OCI-LY7 (cell line): ENCODE results near the gene LPIN2.

Experiments
- EZH2phosphoT487 ChIP-seq: fragments of 200-600 bp; sonication (generic); IDR thresholded peaks from 2 replicates; pipeline ENCODE4 v1.6.1; 2018; ENCODE audit warnings: low read depth, borderline replicate concordance, mild to moderate bottlenecking, mixed run types, antibody characterized with exemption, low read length, moderate library complexity, mixed read lengths
- TF ChIP-seq, protein P1 (sequence below): fragments of 200-600 bp; sonication (generic); conservative IDR thresholded peaks from 2 replicates; pipeline ENCODE4 v1.5.1; 2014; ENCODE audit warnings: mild to moderate bottlenecking, antibody characterized with exemption, low read length, moderate library complexity, mixed read lengths

DNA sequence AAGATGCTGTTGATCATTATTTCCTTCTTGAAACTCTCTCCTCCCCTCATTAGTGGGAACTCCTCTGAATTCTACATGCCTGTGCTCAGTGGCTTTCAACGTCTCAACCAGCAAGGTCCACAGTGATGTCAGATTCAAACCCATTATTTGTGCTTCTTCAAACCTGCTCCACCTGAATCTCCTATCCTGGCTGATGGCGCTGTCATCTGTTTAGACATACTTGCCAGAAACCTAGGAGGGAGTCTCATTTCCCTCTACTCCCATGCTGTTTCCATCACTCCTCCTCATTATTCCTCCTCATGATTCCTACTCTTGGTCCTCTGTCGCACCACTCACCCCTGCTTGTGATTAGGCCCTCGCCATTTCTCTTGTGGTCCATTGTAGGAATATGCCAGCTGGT is 2.9 kb upstream of the LPIN2 start:
- TF ChIP-seq, protein P1, sequence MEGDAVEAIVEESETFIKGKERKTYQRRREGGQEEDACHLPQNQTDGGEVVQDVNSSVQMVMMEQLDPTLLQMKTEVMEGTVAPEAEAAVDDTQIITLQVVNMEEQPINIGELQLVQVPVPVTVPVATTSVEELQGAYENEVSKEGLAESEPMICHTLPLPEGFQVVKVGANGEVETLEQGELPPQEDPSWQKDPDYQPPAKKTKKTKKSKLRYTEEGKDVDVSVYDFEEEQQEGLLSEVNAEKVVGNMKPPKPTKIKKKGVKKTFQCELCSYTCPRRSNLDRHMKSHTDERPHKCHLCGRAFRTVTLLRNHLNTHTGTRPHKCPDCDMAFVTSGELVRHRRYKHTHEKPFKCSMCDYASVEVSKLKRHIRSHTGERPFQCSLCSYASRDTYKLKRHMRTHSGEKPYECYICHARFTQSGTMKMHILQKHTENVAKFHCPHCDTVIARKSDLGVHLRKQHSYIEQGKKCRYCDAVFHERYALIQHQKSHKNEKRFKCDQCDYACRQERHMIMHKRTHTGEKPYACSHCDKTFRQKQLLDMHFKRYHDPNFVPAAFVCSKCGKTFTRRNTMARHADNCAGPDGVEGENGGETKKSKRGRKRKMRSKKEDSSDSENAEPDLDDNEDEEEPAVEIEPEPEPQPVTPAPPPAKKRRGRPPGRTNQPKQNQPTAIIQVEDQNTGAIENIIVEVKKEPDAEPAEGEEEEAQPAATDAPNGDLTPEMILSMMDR: no peak
- TF ChIP-seq EZH2phosphoT487: no peak
